T-helper 9 cell (primary cell): ENCODE data around the gene IFT80.
"Not testable (repeated sequence)": the region's sequence is repeated elsewhere in the genome, so short reads cannot be mapped to it uniquely, and the experiment has no call there.

Experiments
- DNase-seq: peaks from one replicate; pipeline ENCODE4 v3.0.0-alpha.2; 2020

Gene IFT80

GRCh38 chr3:160259589-160259988 lies 139.4 kb downstream of the IFT80 start:
- DNase-seq: no peak

- DNase-seq: no peak
Observed at GRCh38 chr3:160257606-160258005, 141.4 kb downstream of the IFT80 start.

GRCh38 chr3:160253298-160253697 lies 145.7 kb downstream of the IFT80 start:
- no peak for DNase-seq

GRCh38 chr3:160247766-160248165 lies 151.3 kb downstream of the IFT80 start:
- DNase-seq: no peak

- DNase-seq: no peak
Observed at GRCh38 chr3:160245261-160245800, 153.7 kb downstream of the IFT80 start.

- DNase-seq: not testable (repeated sequence)
Observed at GRCh38 chr3:160240719-160241118, 158.3 kb downstream of the IFT80 start.

GRCh38 chr3:160232014-160232413 lies 167.0 kb downstream of the IFT80 start:
- DNase-seq: no peak

- DNase-seq: no peak
Observed at GRCh38 chr3:160227419-160227818, 171.6 kb downstream of the IFT80 start.

- DNase-seq: no peak
Observed at GRCh38 chr3:160226026-160226907, 172.8 kb downstream of the IFT80 start.

GRCh38 chr3:160225176-160226025 lies 173.6 kb downstream of the IFT80 start, which contains the start of gene C3orf80:
C3orf80 (plus strand) TSS chr3:160225422; CDS start chr3:160225636, 214 bp downstream.
- DNase-seq: no peak

GRCh38 chr3:160224811-160225175 lies 174.2 kb downstream of the IFT80 start:
- no peak for DNase-seq

GRCh38 chr3:160224256-160224655 lies 174.8 kb downstream of the IFT80 start:
- no peak for DNase-seq

- DNase-seq: no peak
Observed at GRCh38 chr3:160221019-160221418, 178.0 kb downstream of the IFT80 start.

- no peak for DNase-seq
Observed at GRCh38 chr3:160220038-160220437, 179.0 kb downstream of the IFT80 start.

GRCh38 chr3:160218136-160218535 lies 180.9 kb downstream of the IFT80 start:
- DNase-seq: no peak

- DNase-seq: no peak
Observed at GRCh38 chr3:160217675-160218074, 181.3 kb downstream of the IFT80 start.

GRCh38 chr3:160213191-160213590 lies 185.8 kb downstream of the IFT80 start:
- DNase-seq: no peak

GRCh38 chr3:160210799-160211221 lies 188.2 kb downstream of the IFT80 start:
- no peak for DNase-seq

GRCh38 chr3:160210341-160210740 lies 188.7 kb downstream of the IFT80 start:
- no peak for DNase-seq
